WTC11 (cell line): ENCODE measurements around the gene CRYBG3. TPM values are rescaled to one million over a fixed set of nuclear protein-coding genes. Genes with fewer than 3 reads are reported as not detected.

ENCODE experiments used
- ATAC-seq: fragments of 200-7000 bp; cut with Tn5 transposase; 2 replicates; pipeline ENCODE4 v1.10.0; 2021; ENCODE audit warnings: mild to moderate bottlenecking, moderate library complexity
- CTCF ChIA-PET: fragments of 300-600 bp; sonication (Branson Sonifier 250); formaldehyde crosslinking; loops from one replicate; lab custom pipeline; 2021; ENCODE audit warnings: antibody characterized with exemption; lab: Charles Lee
- POLR2A ChIA-PET: fragments of 350-600 bp; sonication (Branson Sonifier 250); formaldehyde crosslinking; loops from one replicate; lab custom pipeline; 2021; ENCODE audit warnings: antibody characterized with exemption; lab: Charles Lee
- DNase-seq: peaks from one replicate; pipeline ENCODE4 v3.0.0; 2021; ENCODE audit warnings: low spot score
- H3K27ac Mint-ChIP-seq: 2 replicates; pipeline ENCODE4 v1.8.0; 2021; ENCODE audit warnings: mixed read lengths
- H3K27me3 Mint-ChIP-seq: 2 replicates; pipeline ENCODE4 v1.8.0; 2021; ENCODE audit warnings: low read depth, mild to moderate bottlenecking, moderate library complexity, mixed read lengths
- H3K36me3 Mint-ChIP-seq: 2 replicates; pipeline ENCODE4 v1.8.0; 2021; ENCODE audit warnings: mixed read lengths
- H3K4me1 Mint-ChIP-seq: 2 replicates; pipeline ENCODE4 v1.8.0; 2022; ENCODE audit warnings: mixed read lengths
- H3K4me3 Mint-ChIP-seq: 2 replicates; pipeline ENCODE4 v1.8.0; 2021; ENCODE audit warnings: mild to moderate bottlenecking, moderate library complexity, mixed read lengths
- H3K9me3 Mint-ChIP-seq: 2 replicates; pipeline ENCODE4 v1.8.0; 2021; ENCODE audit warnings: mixed read lengths
- CBFB ChIP-seq: sonication (generic); formaldehyde crosslinking; IDR thresholded peaks from 2 replicates; pipeline ENCODE4 v1.8.1; 2022; ENCODE audit warnings: mild to moderate bottlenecking, low read depth, missing genetic modification reagents
- CREB1 ChIP-seq: sonication (generic); formaldehyde crosslinking; IDR thresholded peaks from 2 replicates; pipeline ENCODE4 v1.8.0; 2023; ENCODE audit warnings: mild to moderate bottlenecking, missing genetic modification reagents
- EMX1 ChIP-seq: fragments of 250-450 bp; sonication (Bioruptor Pico); IDR thresholded peaks from 2 replicates; pipeline ENCODE4 v1.8.0; 2021; ENCODE audit warnings: mild to moderate bottlenecking
- FOXK1 ChIP-seq: sonication (generic); formaldehyde crosslinking; IDR thresholded peaks from 2 replicates; pipeline ENCODE4 v1.8.0; 2022; ENCODE audit warnings: mild to moderate bottlenecking, moderate library complexity, missing genetic modification reagents
- JUN ChIP-seq: sonication (generic); formaldehyde crosslinking; IDR thresholded peaks from 2 replicates; pipeline ENCODE4 v1.8.0; 2023; ENCODE audit warnings: mild to moderate bottlenecking, missing genetic modification reagents
- NR1H2 ChIP-seq: sonication (generic); formaldehyde crosslinking; IDR thresholded peaks from 2 replicates; pipeline ENCODE4 v1.9.0; 2021; ENCODE audit warnings: mild to moderate bottlenecking, moderate library complexity, missing genetic modification reagents
- OVOL2 ChIP-seq: fragments of 250-450 bp; sonication (Bioruptor Pico); IDR thresholded peaks from 2 replicates; pipeline ENCODE4 v1.9.0; 2021; ENCODE audit warnings: mild to moderate bottlenecking, borderline replicate concordance
- SMAD3 ChIP-seq: sonication (generic); formaldehyde crosslinking; IDR thresholded peaks from 2 replicates; pipeline ENCODE4 v1.8.0; 2022; ENCODE audit warnings: missing genetic modification reagents, mild to moderate bottlenecking, borderline replicate concordance
- TP53 ChIP-seq: sonication (generic); formaldehyde crosslinking; IDR thresholded peaks from 2 replicates; pipeline ENCODE4 v1.8.1; 2023; ENCODE audit warnings: mild to moderate bottlenecking, missing genetic modification reagents
- ZNF396 ChIP-seq: fragments of 250-450 bp; sonication (Bioruptor Pico); IDR thresholded peaks from 2 replicates; pipeline ENCODE4 v1.8.0; 2021; ENCODE audit warnings: mild to moderate bottlenecking, moderate library complexity, borderline replicate concordance
- total RNA-seq: library from RNA; stranded (reverse); gene quantifications from 3 replicates; pipeline ENCODE4 v1.2.3, GENCODE V29; 2021
- TF ChIP-seq, protein P1 (sequence below): fragments of 250-450 bp; sonication (Bioruptor Pico); IDR thresholded peaks from 2 replicates; pipeline ENCODE4 v1.9.0; 2021; ENCODE audit warnings: mild to moderate bottlenecking
- TF ChIP-seq, protein P2 (sequence below): sonication (generic); formaldehyde crosslinking; IDR thresholded peaks from 2 replicates; pipeline ENCODE4 v1.8.0; 2022; ENCODE audit warnings: missing genetic modification reagents
- TF ChIP-seq, protein P3 (sequence below): sonication (generic); formaldehyde crosslinking; IDR thresholded peaks from 2 replicates; pipeline ENCODE4 v1.8.1; 2022; ENCODE audit warnings: low read depth, mild to moderate bottlenecking, moderate library complexity, missing genetic modification reagents, borderline replicate concordance
- TF ChIP-seq, protein P4 (sequence below): fragments of 250-450 bp; sonication (Bioruptor Pico); conservative IDR thresholded peaks from 2 replicates; pipeline ENCODE4 v1.9.0; 2021; ENCODE audit warnings: mild to moderate bottlenecking
- TF ChIP-seq, protein P5 (sequence below): sonication (generic); formaldehyde crosslinking; IDR thresholded peaks from 2 replicates; pipeline ENCODE4 v1.8.0; 2023; ENCODE audit warnings: mild to moderate bottlenecking, missing genetic modification reagents

CRYBG3 gene
- total RNA-seq, 1 experiment from 2014 or later: 13.6 TPM

DNA sequence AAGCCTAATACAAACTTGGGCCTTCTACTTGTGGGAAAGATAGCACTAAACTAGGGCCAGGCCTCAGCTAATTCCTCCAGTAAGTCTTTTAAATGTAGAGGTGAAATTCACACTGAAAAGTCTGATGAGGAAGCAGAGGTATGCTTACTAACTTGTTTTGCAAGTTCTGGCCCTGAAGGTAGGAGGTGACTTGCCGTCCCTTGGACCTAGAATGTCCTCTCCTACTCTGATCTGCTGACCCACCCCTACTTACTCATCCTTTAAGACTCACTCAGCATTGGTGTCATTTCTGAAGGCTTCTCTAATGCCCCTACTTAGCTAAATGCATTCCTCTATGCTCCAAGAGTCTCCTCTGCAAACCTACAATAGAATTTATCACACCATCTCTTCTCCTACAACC, 131.1 kb downstream of the CRYBG3 start:
- Mint-ChIP-seq H3K9me3 (no peaks in the 10 kb centered on the region), H3K4me3 (no peak overlapping the region), H3K4me1 (peaks cover 12% of the 10 kb centered on the region), H3K36me3 (peaks cover 4% of the 10 kb centered on the region; the same call in 1 of the 2 replicates), H3K27ac (no peak overlapping the region), H3K27me3 (no peaks in the 10 kb centered on the region)
- POLR2A ChIA-PET: no interaction called here
- DNase-seq: no peak
- ATAC-seq: no peak
- TF ChIP-seq, protein P1, sequence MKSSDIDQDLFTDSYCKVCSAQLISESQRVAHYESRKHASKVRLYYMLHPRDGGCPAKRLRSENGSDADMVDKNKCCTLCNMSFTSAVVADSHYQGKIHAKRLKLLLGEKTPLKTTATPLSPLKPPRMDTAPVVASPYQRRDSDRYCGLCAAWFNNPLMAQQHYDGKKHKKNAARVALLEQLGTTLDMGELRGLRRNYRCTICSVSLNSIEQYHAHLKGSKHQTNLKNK (CRISPR knock-in tag): no peak
- TF ChIP-seq SMAD3 (CRISPR knock-in tag): no peak
- TF ChIP-seq, protein P2, sequence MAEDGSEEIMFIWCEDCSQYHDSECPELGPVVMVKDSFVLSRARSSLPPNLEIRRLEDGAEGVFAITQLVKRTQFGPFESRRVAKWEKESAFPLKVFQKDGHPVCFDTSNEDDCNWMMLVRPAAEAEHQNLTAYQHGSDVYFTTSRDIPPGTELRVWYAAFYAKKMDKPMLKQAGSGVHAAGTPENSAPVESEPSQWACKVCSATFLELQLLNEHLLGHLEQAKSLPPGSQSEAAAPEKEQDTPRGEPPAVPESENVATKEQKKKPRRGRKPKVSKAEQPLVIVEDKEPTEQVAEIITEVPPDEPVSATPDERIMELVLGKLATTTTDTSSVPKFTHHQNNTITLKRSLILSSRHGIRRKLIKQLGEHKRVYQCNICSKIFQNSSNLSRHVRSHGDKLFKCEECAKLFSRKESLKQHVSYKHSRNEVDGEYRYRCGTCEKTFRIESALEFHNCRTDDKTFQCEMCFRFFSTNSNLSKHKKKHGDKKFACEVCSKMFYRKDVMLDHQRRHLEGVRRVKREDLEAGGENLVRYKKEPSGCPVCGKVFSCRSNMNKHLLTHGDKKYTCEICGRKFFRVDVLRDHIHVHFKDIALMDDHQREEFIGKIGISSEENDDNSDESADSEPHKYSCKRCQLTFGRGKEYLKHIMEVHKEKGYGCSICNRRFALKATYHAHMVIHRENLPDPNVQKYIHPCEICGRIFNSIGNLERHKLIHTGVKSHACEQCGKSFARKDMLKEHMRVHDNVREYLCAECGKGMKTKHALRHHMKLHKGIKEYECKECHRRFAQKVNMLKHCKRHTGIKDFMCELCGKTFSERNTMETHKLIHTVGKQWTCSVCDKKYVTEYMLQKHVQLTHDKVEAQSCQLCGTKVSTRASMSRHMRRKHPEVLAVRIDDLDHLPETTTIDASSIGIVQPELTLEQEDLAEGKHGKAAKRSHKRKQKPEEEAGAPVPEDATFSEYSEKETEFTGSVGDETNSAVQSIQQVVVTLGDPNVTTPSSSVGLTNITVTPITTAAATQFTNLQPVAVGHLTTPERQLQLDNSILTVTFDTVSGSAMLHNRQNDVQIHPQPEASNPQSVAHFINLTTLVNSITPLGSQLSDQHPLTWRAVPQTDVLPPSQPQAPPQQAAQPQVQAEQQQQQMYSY (CRISPR knock-in tag): no peak
- TF ChIP-seq NR1H2 (CRISPR knock-in tag): no peak
- TF ChIP-seq, protein P3, sequence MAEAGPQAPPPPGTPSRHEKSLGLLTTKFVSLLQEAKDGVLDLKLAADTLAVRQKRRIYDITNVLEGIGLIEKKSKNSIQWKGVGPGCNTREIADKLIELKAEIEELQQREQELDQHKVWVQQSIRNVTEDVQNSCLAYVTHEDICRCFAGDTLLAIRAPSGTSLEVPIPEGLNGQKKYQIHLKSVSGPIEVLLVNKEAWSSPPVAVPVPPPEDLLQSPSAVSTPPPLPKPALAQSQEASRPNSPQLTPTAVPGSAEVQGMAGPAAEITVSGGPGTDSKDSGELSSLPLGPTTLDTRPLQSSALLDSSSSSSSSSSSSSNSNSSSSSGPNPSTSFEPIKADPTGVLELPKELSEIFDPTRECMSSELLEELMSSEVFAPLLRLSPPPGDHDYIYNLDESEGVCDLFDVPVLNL (CRISPR knock-in tag): no peak
- TF ChIP-seq FOXK1 (CRISPR knock-in tag): no peak
- no peak for TF ChIP-seq CREB1 (CRISPR knock-in tag)
- no peak for TF ChIP-seq OVOL2
- TF ChIP-seq ZNF396 (CRISPR knock-in tag): no peak
- no peak for TF ChIP-seq EMX1
- TF ChIP-seq, protein P4, sequence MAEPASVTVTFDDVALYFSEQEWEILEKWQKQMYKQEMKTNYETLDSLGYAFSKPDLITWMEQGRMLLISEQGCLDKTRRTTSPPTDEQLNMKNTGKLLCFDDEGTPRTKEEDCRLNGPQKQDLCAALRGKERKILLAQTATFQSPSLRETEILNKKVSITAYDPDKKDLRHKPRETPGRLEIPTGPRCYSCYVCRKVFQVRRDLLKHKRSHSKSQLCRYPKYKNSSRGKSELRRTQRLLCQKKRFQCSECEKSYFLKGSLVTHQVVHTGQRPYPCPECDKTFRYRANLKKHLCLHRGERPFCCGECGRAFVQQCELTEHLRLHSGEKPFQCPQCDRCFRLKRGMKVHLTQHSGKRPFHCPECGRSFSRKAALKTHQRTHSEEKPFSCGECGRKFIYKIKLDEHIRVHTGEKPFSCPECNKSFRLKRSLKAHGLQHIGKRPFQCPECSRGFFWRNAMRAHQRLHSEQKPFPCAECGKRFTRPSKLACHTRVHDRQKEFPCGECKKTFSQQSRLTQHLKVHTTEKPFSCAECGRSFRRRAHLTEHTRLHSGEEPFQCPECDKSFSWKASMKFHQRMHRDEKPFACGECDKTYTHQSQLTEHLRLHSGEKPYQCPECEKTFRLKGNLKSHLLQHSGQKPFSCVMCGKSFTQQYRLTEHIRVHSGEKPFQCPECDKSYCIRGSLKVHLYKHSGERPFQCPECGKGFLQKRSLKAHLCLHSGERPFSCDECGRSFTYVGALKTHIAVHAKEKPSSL (CRISPR knock-in tag): no peak
- no peak for TF ChIP-seq JUN
- TF ChIP-seq, protein P5, sequence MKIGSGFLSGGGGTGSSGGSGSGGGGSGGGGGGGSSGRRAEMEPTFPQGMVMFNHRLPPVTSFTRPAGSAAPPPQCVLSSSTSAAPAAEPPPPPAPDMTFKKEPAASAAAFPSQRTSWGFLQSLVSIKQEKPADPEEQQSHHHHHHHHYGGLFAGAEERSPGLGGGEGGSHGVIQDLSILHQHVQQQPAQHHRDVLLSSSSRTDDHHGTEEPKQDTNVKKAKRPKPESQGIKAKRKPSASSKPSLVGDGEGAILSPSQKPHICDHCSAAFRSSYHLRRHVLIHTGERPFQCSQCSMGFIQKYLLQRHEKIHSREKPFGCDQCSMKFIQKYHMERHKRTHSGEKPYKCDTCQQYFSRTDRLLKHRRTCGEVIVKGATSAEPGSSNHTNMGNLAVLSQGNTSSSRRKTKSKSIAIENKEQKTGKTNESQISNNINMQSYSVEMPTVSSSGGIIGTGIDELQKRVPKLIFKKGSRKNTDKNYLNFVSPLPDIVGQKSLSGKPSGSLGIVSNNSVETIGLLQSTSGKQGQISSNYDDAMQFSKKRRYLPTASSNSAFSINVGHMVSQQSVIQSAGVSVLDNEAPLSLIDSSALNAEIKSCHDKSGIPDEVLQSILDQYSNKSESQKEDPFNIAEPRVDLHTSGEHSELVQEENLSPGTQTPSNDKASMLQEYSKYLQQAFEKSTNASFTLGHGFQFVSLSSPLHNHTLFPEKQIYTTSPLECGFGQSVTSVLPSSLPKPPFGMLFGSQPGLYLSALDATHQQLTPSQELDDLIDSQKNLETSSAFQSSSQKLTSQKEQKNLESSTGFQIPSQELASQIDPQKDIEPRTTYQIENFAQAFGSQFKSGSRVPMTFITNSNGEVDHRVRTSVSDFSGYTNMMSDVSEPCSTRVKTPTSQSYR: no peak
- CTCF ChIA-PET: interaction anchor here (0.6 kb wide), 1 partner anchor 277 kb away, joined by 3 read pairs; no protein-coding TSS in a partner anchor

DNA sequence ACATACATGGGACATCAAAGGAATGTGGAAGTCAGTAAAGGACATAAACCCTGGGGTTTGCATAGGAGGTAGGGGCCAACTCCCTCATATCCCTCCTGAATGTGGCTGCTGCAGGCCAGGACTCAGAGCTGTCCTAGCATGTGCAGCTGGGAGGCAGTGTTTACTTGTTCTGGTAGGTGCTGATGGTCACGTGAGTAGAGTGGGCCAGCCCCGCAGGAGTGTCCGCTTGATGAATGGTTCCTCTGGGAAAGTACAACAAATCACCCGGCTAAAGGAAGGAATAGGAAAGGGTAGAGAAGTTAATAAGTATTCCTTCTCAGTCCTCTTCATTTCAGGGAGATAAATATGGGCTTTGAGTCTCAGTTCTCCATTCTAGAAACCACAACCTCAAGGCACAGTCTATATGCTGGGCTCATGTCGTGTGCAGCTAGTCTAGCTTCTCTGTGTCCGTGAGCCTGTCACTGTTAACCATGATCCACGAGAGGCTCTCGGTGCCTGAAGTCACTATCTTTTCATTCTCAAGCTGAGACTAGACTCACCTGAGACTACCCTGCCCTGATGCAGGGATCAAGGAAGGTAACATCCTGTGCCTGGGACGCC, 132.5 kb downstream of the CRYBG3 start:
- Mint-ChIP-seq H3K27me3 (no peaks in the 10 kb centered on the region), H3K36me3 (peaks cover 4% of the 10 kb centered on the region; the same call in 1 of the 2 replicates), H3K4me1 (peaks cover 9% of the 10 kb centered on the region), H3K4me3 (no peak overlapping the region), H3K27ac (no peak overlapping the region), H3K9me3 (no peaks in the 10 kb centered on the region)
- ChIA-PET CTCF (interaction anchor here (1.1 to 1.8 kb wide), 2 partner anchors 17 to 69 kb away, joined by 3 to 5 read pairs; no protein-coding TSS in a partner anchor), POLR2A (no interaction called here)
- ATAC-seq: peak; percentile 62
- no peak for DNase-seq
- no peak for TF ChIP-seq TP53 (CRISPR knock-in tag)
- TF ChIP-seq CBFB: no peak
- TF ChIP-seq, protein P2 (CRISPR knock-in tag): no peak
- TF ChIP-seq, protein P1 (CRISPR knock-in tag): no peak
- TF ChIP-seq, protein P3 (CRISPR knock-in tag): no peak
